Neuronal stem cell (in vitro differentiated cells): ENCODE results near the gene NTN1.
A peak's percentile ranks its signal among the peaks of the same experiment; 100 is the strongest.

Experiments used
- DNase-seq: peaks from one replicate; pipeline ENCODE4 v3.0.0-alpha.2; 2013; ENCODE audit warnings: low spot score
- H2AFZ ChIP-seq: one replicate; pipeline ENCODE4 v1.6.1; 2013; ENCODE audit warnings: mild to moderate bottlenecking, low read length, inconsistent platforms
- H2AK5ac ChIP-seq: 2 replicates; pipeline ENCODE4 v1.6.1; 2013; ENCODE audit warnings: low read depth, mild to moderate bottlenecking, inconsistent platforms, low read length, moderate library complexity, mixed read lengths
- H2BK120ac ChIP-seq: 2 replicates; pipeline ENCODE4 v1.6.1; 2013; ENCODE audit warnings: low read depth, mild to moderate bottlenecking, inconsistent platforms, low read length, moderate library complexity, mixed read lengths
- H2BK12ac ChIP-seq: one replicate; pipeline ENCODE4 v1.6.1; 2013; ENCODE audit warnings: low read length, inconsistent platforms
- H2BK15ac ChIP-seq: 2 replicates; pipeline ENCODE4 v1.6.1; 2013; ENCODE audit warnings: mild to moderate bottlenecking, low read length, inconsistent platforms, mixed read lengths
- H2BK5ac ChIP-seq: one replicate; pipeline ENCODE4 v1.6.1; 2013; ENCODE audit warnings: inconsistent platforms, mild to moderate bottlenecking, low read length, moderate library complexity
- H3K14ac ChIP-seq: one replicate; pipeline ENCODE4 v1.6.1; 2013; ENCODE audit warnings: low read length, inconsistent platforms
- H3K18ac ChIP-seq: 2 replicates; pipeline ENCODE4 v1.6.1; 2013; ENCODE audit warnings: low read length, inconsistent platforms
- H3K23ac ChIP-seq: 2 replicates; pipeline ENCODE4 v1.6.1; 2013; ENCODE audit warnings: low read depth, mild to moderate bottlenecking, mixed read lengths, low read length, inconsistent platforms; ENCODE audit not compliant: poor library complexity
- H3K27ac ChIP-seq: replicated peaks from 3 replicates; pipeline ENCODE4 v1.5.1; 2013; ENCODE audit warnings: low read length, inconsistent platforms
- H3K27me3 ChIP-seq, 3 experiments: 2 replicates each; pipeline ENCODE4 v1.6.1; 2013; ENCODE audit warnings: low read length in 3 of 3, mild to moderate bottlenecking in 2 of 3, inconsistent platforms in 1 of 3, low read depth in 1 of 3, mixed read lengths in 1 of 3, moderate library complexity in 1 of 3; ENCODE audit not compliant: control insufficient read depth in 3 of 3, insufficient read depth in 3 of 3
- H3K36me3 ChIP-seq, 2 donors: replicated peaks in 1 of 2; 2 replicates each; pipeline ENCODE4 v1.6.1; 2013; ENCODE audit warnings: low read length in 2 of 2; ENCODE audit not compliant: control insufficient read depth in 2 of 2, insufficient read depth in 2 of 2
- H3K4ac ChIP-seq: 2 replicates; pipeline ENCODE4 v1.6.1; 2013; ENCODE audit warnings: inconsistent platforms, mild to moderate bottlenecking, low read length, moderate library complexity
- H3K4me1 ChIP-seq, 2 donors: 1 replicate in 1 of 2; 2 replicates in 1 of 2; pipeline ENCODE4 v1.6.1; 2013; ENCODE audit warnings: low read length in 2 of 2, low read depth in 1 of 2; ENCODE audit not compliant: control insufficient read depth in 2 of 2, insufficient read depth in 1 of 2
- H3K4me2 ChIP-seq: one replicate; pipeline ENCODE4 v1.6.1; 2013; ENCODE audit warnings: mild to moderate bottlenecking, low read length, inconsistent platforms; ENCODE audit not compliant: insufficient read depth, poor library complexity, severe bottlenecking
- H3K4me3 ChIP-seq, 2 donors: 2 replicates each; pipeline ENCODE4 v1.5.1; 2013; ENCODE audit warnings: low read length in 2 of 2, mild to moderate bottlenecking in 2 of 2, inconsistent platforms in 1 of 2, moderate library complexity in 1 of 2
- H3K79me1 ChIP-seq: one replicate; pipeline ENCODE4 v1.6.1; 2013; ENCODE audit warnings: low read depth, mild to moderate bottlenecking, inconsistent platforms, low read length, moderate library complexity
- H3K9ac ChIP-seq: one replicate; pipeline ENCODE4 v1.6.1; 2013; ENCODE audit warnings: mild to moderate bottlenecking, low read depth, low read length, inconsistent platforms; ENCODE audit not compliant: poor library complexity
- H3K9me3 ChIP-seq, 2 donors: replicated peaks in 1 of 2; 2 replicates each; pipeline versions ENCODE3 to v1.6.1; 2013; ENCODE audit warnings: low read length in 2 of 2, mild to moderate bottlenecking in 2 of 2, inconsistent platforms in 1 of 2, low read depth in 1 of 2, mixed read lengths in 1 of 2, moderate library complexity in 1 of 2; ENCODE audit not compliant: control insufficient read depth in 2 of 2, insufficient read depth in 1 of 2
- H4K8ac ChIP-seq: one replicate; pipeline ENCODE4 v1.6.1; 2013; ENCODE audit warnings: low read depth, mild to moderate bottlenecking, inconsistent platforms, low read length, moderate library complexity
- H4K91ac ChIP-seq: one replicate; pipeline ENCODE4 v1.6.1; 2013; ENCODE audit warnings: low read length, low read depth, mild to moderate bottlenecking, inconsistent platforms; ENCODE audit not compliant: poor library complexity
- WGBS, 2 donors: extraction: QIAGEN DNeasy Blood & Tissue Kit; methylation state at CpG; one replicate each; pipeline ENCODE4 v1.1.7; 2013; ENCODE audit warnings: missing lambda C conversion rate in 2 of 2, mixed read lengths in 1 of 2; ENCODE audit not compliant: insufficient read length in 2 of 2, insufficient replicate concordance in 1 of 2; ENCODE audit errors: extremely low coverage in 2 of 2; 5-methylcytosine and 5-hydroxymethylcytosine counted together

NTN1 gene

GRCh38 chr17:9003355-9004131 is 17.8 kb upstream of the NTN1 start:
- Histone ChIP-seq H2BK12ac (no peak overlapping the region), H3K79me1 (no peaks in the 10 kb centered on the region), H4K91ac (no peak overlapping the region), H3K18ac (peak overlapping the region; percentile 97), H2BK5ac (peak overlapping the region; percentile 35), H3K36me3 (no peaks in the 10 kb centered on the region), H2BK120ac (peak overlapping the region; percentile 77), H3K4me3 (peak overlapping the region; percentile 35 to 76), H3K14ac (no peak overlapping the region), H2AK5ac (no peak overlapping the region), H3K27ac (no peak overlapping the region), H3K9ac (peak overlapping the region; percentile 27), H4K8ac (no peak overlapping the region), H3K27me3 (peaks cover 5 to 56% (median 42%) of the 10 kb centered on the region in 3 experiments), H3K4ac (no peak overlapping the region), H3K9me3 (peaks cover 5 to 10% of the 10 kb centered on the region in 2 donors), H2BK15ac (peak overlapping the region; percentile 23), H3K23ac (no peak overlapping the region), H3K4me1 (peaks cover 3 to 16% of the 10 kb centered on the region in 2 donors), H3K4me2 (peak overlapping the region; percentile 88), H2AFZ (peak overlapping the region; percentile 93)
- WGBS, 2 donors = no CpG with 5 or more reads among the region's 90 CpGs
- peak; percentile 88 for DNase-seq

- Histone ChIP-seq H2BK12ac (no peak overlapping the region), H2AK5ac (no peak overlapping the region), H2BK15ac (peak overlapping the region; percentile 23), H3K18ac (peak overlapping the region; percentile 78), H3K14ac (no peak overlapping the region), H4K91ac (no peak overlapping the region), H4K8ac (no peak overlapping the region), H3K9ac (peak overlapping the region; percentile 81), H2AFZ (peak overlapping the region; percentile 93), H2BK5ac (peak overlapping the region; percentile 35), H3K4ac (no peak overlapping the region), H3K4me1 (peaks cover 3 to 16% of the 10 kb centered on the region in 2 donors), H3K27ac (no peak overlapping the region), H3K4me3 (peak overlapping the region; percentile 35 to 59), H3K4me2 (peak overlapping the region; percentile 88), H3K9me3 (peaks cover 5 to 10% of the 10 kb centered on the region in 2 donors), H3K27me3 (peaks cover 5 to 61% (median 42%) of the 10 kb centered on the region in 3 experiments), H3K79me1 (no peaks in the 10 kb centered on the region), H3K36me3 (no peaks in the 10 kb centered on the region), H3K23ac (no peak overlapping the region), H2BK120ac (no peak overlapping the region)
- WGBS, 2 donors = no CpG with 5 or more reads among the region's 58 CpGs
- no peak for DNase-seq
Measured at GRCh38 chr17:9004132-9004960, 17.0 kb upstream of the NTN1 start.

GRCh38 chr17:9004961-9005285 is 16.4 kb upstream of the NTN1 start:
- Histone ChIP-seq H3K9ac (no peak overlapping the region), H3K4me1 (peaks cover 3 to 16% of the 10 kb centered on the region in 2 donors), H3K27ac (no peak overlapping the region), H3K36me3 (no peaks in the 10 kb centered on the region), H2BK15ac (peak overlapping the region; percentile 23), H2BK5ac (no peak overlapping the region), H3K23ac (no peak overlapping the region), H3K14ac (no peak overlapping the region), H3K27me3 (peaks cover 5 to 66% (median 42%) of the 10 kb centered on the region in 3 experiments), H3K4me2 (no peak overlapping the region), H3K4me3 (no peak overlapping the region), H3K79me1 (no peaks in the 10 kb centered on the region), H4K8ac (no peak overlapping the region), H2AFZ (no peak overlapping the region), H2BK120ac (no peak overlapping the region), H2AK5ac (no peak overlapping the region), H3K18ac (no peak overlapping the region), H3K4ac (no peak overlapping the region), H3K9me3 (peaks cover 5 to 9% of the 10 kb centered on the region in 2 donors), H4K91ac (no peak overlapping the region), H2BK12ac (no peak overlapping the region)
- no peak for DNase-seq
- no CpG with 5 or more reads among the region's 6 CpGs for WGBS, 2 donors
